Lung (tissue), 12 donors: Measurements from ENCODE around the gene CEMIP. TPM values are rescaled to one million over a fixed set of nuclear protein-coding genes. Genes with fewer than 3 reads are reported as not detected.

Experiments used
- ATAC-seq: fragments of 200-7000 bp; cut with Tn5 transposase; one replicate; pipeline ENCODE4 v1.9.1; 2020; ENCODE audit warnings: moderate number of reproducible peaks; ENCODE audit not compliant: insufficient read depth, low FRiP score
- DNase-seq, 3 donors: peaks; one replicate each; pipeline ENCODE4 v3.0.0-alpha.2; 2013 to 2017
- H3K27ac ChIP-seq, 2 donors: one replicate each; pipeline ENCODE4 v1.5.1; 2013; ENCODE audit warnings: mild to moderate bottlenecking in 2 of 2, moderate library complexity in 2 of 2, control low read depth in 1 of 2, inconsistent platforms in 1 of 2, low read depth in 1 of 2, low read length in 1 of 2
- H3K27me3 ChIP-seq, 3 donors: one replicate each; pipeline ENCODE4 v1.5.1; 2013; ENCODE audit warnings: low read length in 2 of 3; ENCODE audit not compliant: control insufficient read depth in 3 of 3, insufficient read depth in 3 of 3
- H3K36me3 ChIP-seq, 4 donors: one replicate each; pipeline ENCODE4 v1.5.1; 2013; ENCODE audit warnings: low read length in 4 of 4, mild to moderate bottlenecking in 1 of 4, moderate library complexity in 1 of 4; ENCODE audit not compliant: control insufficient read depth in 4 of 4, insufficient read depth in 4 of 4
- H3K4me1 ChIP-seq, 5 donors: one replicate each; pipeline ENCODE4 v1.5.1; 2013; ENCODE audit warnings: low read length in 5 of 5, mild to moderate bottlenecking in 2 of 5, moderate library complexity in 1 of 5; ENCODE audit not compliant: control insufficient read depth in 5 of 5, insufficient read depth in 5 of 5
- H3K4me3 ChIP-seq: one replicate; pipeline ENCODE4 v1.5.1; 2013; ENCODE audit warnings: mild to moderate bottlenecking, control low read depth, moderate library complexity
- H3K9ac ChIP-seq, 2 donors: one replicate each; pipeline ENCODE4 v1.5.1; 2013; ENCODE audit warnings: low read length in 2 of 2, control low read depth in 1 of 2; ENCODE audit not compliant: insufficient read depth in 1 of 2
- H3K9me3 ChIP-seq, 4 donors: one replicate each; pipeline ENCODE4 v1.5.1; 2013; ENCODE audit warnings: low read length in 3 of 4, mild to moderate bottlenecking in 1 of 4, moderate library complexity in 1 of 4; ENCODE audit not compliant: control insufficient read depth in 4 of 4, insufficient read depth in 3 of 4
- CTCF ChIP-seq: IDR thresholded peaks from 2 replicates; pipeline ENCODE4 v1.5.1; 2012; ENCODE audit warnings: mild to moderate bottlenecking; ENCODE audit errors: control extremely low read depth, extremely low read depth
- WGBS, 2 donors: extraction: QIAGEN DNeasy Blood & Tissue Kit; methylation state at CpG; one replicate each; pipeline ENCODE4 v1.1.7; 2013; 5-methylcytosine and 5-hydroxymethylcytosine counted together
- polyA plus RNA-seq, 2 donors: library from polyadenylated mRNA; stranded (reverse); fragments of 200-250 nt; gene quantifications; one replicate each; pipeline ENCODE4 v1.2.1, GENCODE V29; 2013
- total RNA-seq, 2 donors: library from RNA; depleted of rRNA in 1 of 2; stranded (reverse); fragments of >200 nt in 1 of 2; gene quantifications; one replicate each; pipeline ENCODE4 v1.2.1, GENCODE V29; 2014 to 2021
- donor health status: control.
- donor health status: control.
- donor health status: Bipolar disorder and iron deficiency.
- donor health status: healthy.
- donor health status: DM: yes; HTN: yes; CAD: no.

CEMIP gene
- total and polyA plus RNA-seq, 4 donors = 1.9 to 32.0 (median 3.9) TPM

- Histone ChIP-seq H3K9me3 (no peaks in the 10 kb centered on the region), H3K27me3 (no peaks in the 10 kb centered on the region), H3K4me3 (no peak overlapping the region), H3K36me3 (peaks cover 0 to 6% (median 0%) of the 10 kb centered on the region in 4 donors), H3K9ac (no peak overlapping the region), H3K27ac (no peak overlapping the region), H3K4me1 (no peaks in the 10 kb centered on the region)
- no peak for TF ChIP-seq CTCF
- ATAC-seq = no peak
- no peak for DNase-seq
- 69 to 85% methylated on average over 2 of the region's 2 CpGs for WGBS, 2 donors
These were observed 99.7 kb downstream of the CEMIP start for GRCh38 chr15:80878867-80879250.

DNA sequence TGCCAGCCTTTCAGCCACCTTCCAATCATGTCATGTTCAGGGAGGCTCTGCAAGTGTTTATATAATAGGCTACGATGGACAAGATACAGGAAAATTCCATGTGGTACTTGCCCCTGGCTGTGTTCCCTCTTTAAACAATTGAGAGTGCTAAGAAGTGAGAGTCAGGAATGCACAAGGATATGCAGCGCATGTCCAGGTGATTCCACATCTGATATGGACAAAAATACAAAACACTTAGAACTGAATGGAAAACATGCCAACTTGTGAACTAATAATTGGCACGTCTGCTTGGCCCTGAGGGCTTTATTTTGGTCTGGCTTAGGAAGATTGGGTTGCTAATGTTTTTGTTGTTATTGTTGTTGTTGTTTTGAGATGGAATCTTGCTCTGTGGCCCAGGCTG, 100.9 kb downstream of the CEMIP start:
- Histone ChIP-seq H3K9me3 (no peaks in the 10 kb centered on the region), H3K4me1 (no peaks in the 10 kb centered on the region), H3K4me3 (no peak overlapping the region), H3K9ac (no peak overlapping the region), H3K36me3 (peaks cover 0 to 9% (median 0%) of the 10 kb centered on the region in 4 donors), H3K27me3 (no peaks in the 10 kb centered on the region), H3K27ac (no peak overlapping the region)
- TF ChIP-seq CTCF = no peak
- 63 to 72% methylated on average over 3 of the region's 3 CpGs for WGBS, 2 donors
- ATAC-seq (no peak), DNase-seq (no peak)

- H3K9me3 ChIP-seq = no peaks in the 10 kb centered on the region
- H3K27me3 ChIP-seq = no peaks in the 10 kb centered on the region
- TF ChIP-seq CTCF = no peak
- H3K36me3 ChIP-seq = peaks cover 0 to 10% (median 0%) of the 10 kb centered on the region in 4 donors
- H3K4me3 ChIP-seq = no peak overlapping the region
- H3K9ac ChIP-seq = no peak overlapping the region
- 87 to 91% methylated on average over 2 of the region's 2 CpGs for WGBS, 2 donors
- no peak for ATAC-seq
- H3K27ac ChIP-seq = no peak overlapping the region
- peaks cover 0 to 11% (median 0%) of the 10 kb centered on the region in 5 donors for H3K4me1 ChIP-seq
- DNase-seq = no peak
These were observed 104.5 kb downstream of the CEMIP start for GRCh38 chr15:80883641-80884040.

DNA sequence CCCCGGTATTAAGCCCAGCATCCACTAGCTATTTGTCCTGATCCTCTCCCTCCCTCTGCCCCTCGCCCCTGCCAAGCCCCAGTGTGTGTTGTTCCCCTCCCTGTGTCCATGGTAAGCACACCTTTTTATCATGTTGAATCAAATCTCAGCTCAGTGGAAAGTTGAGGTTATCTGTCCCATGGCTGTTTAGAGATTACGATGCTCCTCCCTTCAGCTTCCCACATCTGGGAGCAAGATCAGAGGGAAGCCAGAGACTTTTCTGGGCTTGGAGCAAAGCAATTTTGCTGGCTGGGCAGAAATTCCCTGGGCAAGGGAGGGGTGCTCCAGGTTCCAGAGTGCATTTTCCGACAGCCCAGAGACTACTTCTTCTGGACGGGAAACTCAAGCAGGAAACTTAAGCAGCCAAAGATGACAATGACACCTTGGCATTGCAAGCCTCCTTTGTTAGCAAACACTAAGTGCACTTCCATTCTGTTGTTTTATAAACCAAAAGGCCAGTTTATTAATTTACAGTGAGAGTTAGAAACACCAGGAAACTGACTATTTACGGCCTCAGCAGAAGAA, 105.9 kb downstream of the CEMIP start:
- peaks cover 0 to 10% (median 0%) of the 10 kb centered on the region in 4 donors for H3K36me3 ChIP-seq
- no peaks in the 10 kb centered on the region for H3K27me3 ChIP-seq
- WGBS, 2 donors = 65 to 80% methylated on average over 6 of the region's 6 CpGs
- ATAC-seq (no peak), DNase-seq (peak in 1 of 3 donors; percentile 27)
- H3K4me1 ChIP-seq = peaks cover 0 to 11% (median 0%) of the 10 kb centered on the region in 5 donors
- H3K4me3 ChIP-seq = no peak overlapping the region
- no peak overlapping the region for H3K27ac ChIP-seq
- TF ChIP-seq CTCF = no peak
- H3K9ac ChIP-seq = no peak overlapping the region
- H3K9me3 ChIP-seq = no peaks in the 10 kb centered on the region
